Sigmoid colon (tissue), 4 donors: ENCODE data around the gene TMEM106A.
"Not testable (repeated sequence)": the region's sequence is repeated elsewhere in the genome, so short reads cannot be mapped to it uniquely, and the experiment has no call there.

ENCODE experiments used
- EP300 ChIP-seq, 4 donors: sonication (generic); formaldehyde crosslinking; IDR thresholded peaks; one replicate each; pipeline ENCODE4 v1.6.1; 2017; ENCODE audit warnings: antibody characterized with exemption in 4 of 4
- POLR2A ChIP-seq, 2 donors: fragments of 450-650 bp; IDR thresholded peaks; one replicate each; pipeline ENCODE4 v1.6.1; 2016; ENCODE audit warnings: antibody characterized with exemption in 2 of 2, mild to moderate bottlenecking in 2 of 2, moderate library complexity in 2 of 2
- POLR2AphosphoS5 ChIP-seq, 4 donors: sonication (generic); formaldehyde crosslinking; IDR thresholded peaks; one replicate each; pipeline ENCODE4 v1.6.1; 2017; ENCODE audit warnings: antibody characterized with exemption in 4 of 4
- TF ChIP-seq, protein P1 (sequence below), 4 experiments: fragments of 450-650 bp in 3 of 4; fragments of 200-600 bp in 1 of 4; IDR thresholded peaks; one replicate each; pipeline ENCODE4 v1.5.1; 2016 to 2019; ENCODE audit warnings: antibody characterized with exemption in 4 of 4, mild to moderate bottlenecking in 3 of 4, moderate library complexity in 2 of 4

DNA sequence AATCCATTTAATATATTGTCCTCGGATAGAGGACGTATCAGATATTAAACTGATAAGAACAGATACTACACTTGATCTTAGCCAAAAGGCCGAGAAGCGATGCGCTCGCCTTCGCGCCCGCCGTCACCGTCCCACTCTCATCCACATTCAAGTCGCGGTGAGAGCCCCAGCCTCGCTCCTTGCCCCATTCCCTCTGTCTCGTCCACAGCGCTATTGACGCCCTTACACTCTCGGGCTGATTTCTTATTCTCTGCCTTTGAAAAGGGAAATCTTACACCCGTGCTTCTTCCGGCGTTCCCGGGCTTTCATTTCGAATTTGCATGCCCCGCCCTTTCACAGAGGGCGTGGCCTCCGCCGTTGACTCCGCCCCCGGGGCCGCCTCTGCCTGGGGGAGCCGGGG, 22.2 kb downstream of the TMEM106A start, which contains the start of gene RNU2-1:
- not testable (repeated sequence) for TF ChIP-seq POLR2A, POLR2AphosphoS5, EP300 (IDR thresholded peaks at IDR 0.05)
- TF ChIP-seq, protein P1, sequence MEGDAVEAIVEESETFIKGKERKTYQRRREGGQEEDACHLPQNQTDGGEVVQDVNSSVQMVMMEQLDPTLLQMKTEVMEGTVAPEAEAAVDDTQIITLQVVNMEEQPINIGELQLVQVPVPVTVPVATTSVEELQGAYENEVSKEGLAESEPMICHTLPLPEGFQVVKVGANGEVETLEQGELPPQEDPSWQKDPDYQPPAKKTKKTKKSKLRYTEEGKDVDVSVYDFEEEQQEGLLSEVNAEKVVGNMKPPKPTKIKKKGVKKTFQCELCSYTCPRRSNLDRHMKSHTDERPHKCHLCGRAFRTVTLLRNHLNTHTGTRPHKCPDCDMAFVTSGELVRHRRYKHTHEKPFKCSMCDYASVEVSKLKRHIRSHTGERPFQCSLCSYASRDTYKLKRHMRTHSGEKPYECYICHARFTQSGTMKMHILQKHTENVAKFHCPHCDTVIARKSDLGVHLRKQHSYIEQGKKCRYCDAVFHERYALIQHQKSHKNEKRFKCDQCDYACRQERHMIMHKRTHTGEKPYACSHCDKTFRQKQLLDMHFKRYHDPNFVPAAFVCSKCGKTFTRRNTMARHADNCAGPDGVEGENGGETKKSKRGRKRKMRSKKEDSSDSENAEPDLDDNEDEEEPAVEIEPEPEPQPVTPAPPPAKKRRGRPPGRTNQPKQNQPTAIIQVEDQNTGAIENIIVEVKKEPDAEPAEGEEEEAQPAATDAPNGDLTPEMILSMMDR (IDR thresholded peaks at IDR 0.05) = not testable (repeated sequence)
